GM12878 (cell line): Measurements from ENCODE around the gene ATP5ME. TPM values are rescaled to one million over a fixed set of nuclear protein-coding genes. Genes with fewer than 3 reads are reported as not detected.
"Not testable (repeated sequence)": the region's sequence is repeated elsewhere in the genome, so short reads cannot be mapped to it uniquely, and the experiment has no call there.

Source experiments
- ATAC-seq: fragments of 200-7000 bp; cut with Tn5 transposase; 3 replicates; pipeline ENCODE4 v1.9.1; 2020; ENCODE audit warnings: mild to moderate bottlenecking, moderate library complexity
- BruUV-seq: library from RNA; stranded (reverse); fragments of 400-500 nt; replicated peaks from 2 replicates; lab custom pipeline; 2021; lab: Mats Ljungman, UMichigan
- CTCF ChIA-PET: fragments of 300-600 bp; sonication (Branson Sonifier 250); formaldehyde crosslinking; extraction: SDS; loops from one replicate; lab custom pipeline; 2021; ENCODE audit warnings: inconsistent platforms; lab: Yijun Ruan, JAX
- POLR2A ChIA-PET: fragments of 350-600 bp; formaldehyde crosslinking; extraction: SDS; loops from one replicate; lab custom pipeline; 2021; ENCODE audit warnings: inconsistent platforms; lab: Charles Lee
- RAD21 ChIA-PET: fragments of 300-600 bp; sonication (Branson Sonifier 250); formaldehyde crosslinking; loops from one replicate; lab custom pipeline; 2023; ENCODE audit warnings: antibody characterized with exemption; ENCODE audit not compliant: unreplicated experiment; lab: Charles Lee
- SMC1A ChIA-PET: fragments of 300-600 bp; sonication (Branson Sonifier 250); formaldehyde crosslinking; loops from one replicate; lab custom pipeline; 2023; ENCODE audit not compliant: unreplicated experiment, uncharacterized antibody; lab: Charles Lee
- DNase-seq: peaks from one replicate; pipeline ENCODE4 v3.0.0-alpha.2; 2011; ENCODE audit warnings: low read depth, low spot score
- FAIRE-seq: peaks from 3 replicates; lab custom pipeline; 2011; peaks lifted over from hg19 to GRCh38; lab: Jason Lieb, UNC
- H2AFZ ChIP-seq: 2 replicates; pipeline ENCODE4 v1.6.0; 2011; ENCODE audit warnings: low read depth, low read length, control low read depth; ENCODE audit not compliant: control insufficient read depth
- H3K27ac ChIP-seq: 2 replicates; pipeline ENCODE4 v1.5.1; 2011; ENCODE audit warnings: control low read depth; ENCODE audit not compliant: control insufficient read depth, insufficient read depth
- H3K27me3 ChIP-seq, 2 experiments: replicated peaks in 1 of 2; 2 replicates each; pipeline versions ENCODE4 v1.6.0 to v1.6.1; 2011; ENCODE audit warnings: low read length in 1 of 2; ENCODE audit not compliant: control insufficient read depth in 2 of 2, insufficient read depth in 2 of 2
- H3K36me3 ChIP-seq, 2 experiments: 2 replicates each; pipeline ENCODE4 v1.5.1; 2011; ENCODE audit warnings: low read length in 1 of 2; ENCODE audit not compliant: control insufficient read depth in 2 of 2, insufficient read depth in 2 of 2
- H3K4me1 ChIP-seq: 2 replicates; pipeline ENCODE4 v1.6.1; 2011; ENCODE audit warnings: mild to moderate bottlenecking, low read length, moderate library complexity, mixed read lengths; ENCODE audit not compliant: control insufficient read depth, insufficient read depth
- H3K4me2 ChIP-seq: 2 replicates; pipeline ENCODE4 v1.6.0; 2011; ENCODE audit warnings: control low read depth; ENCODE audit not compliant: control insufficient read depth, insufficient read depth
- H3K4me3 ChIP-seq: fragments of 200-600 bp; sonication (generic); 2 replicates; pipeline ENCODE4 v1.5.1; 2016
- H3K79me2 ChIP-seq: 2 replicates; pipeline ENCODE4 v1.6.0; 2011; ENCODE audit warnings: low read length; ENCODE audit not compliant: control insufficient read depth, insufficient read depth
- H3K9ac ChIP-seq: 2 replicates; pipeline ENCODE4 v1.8.0; 2011; ENCODE audit warnings: low read length, control low read depth, mixed read lengths; ENCODE audit not compliant: control insufficient read depth, insufficient read depth
- H3K9me3 ChIP-seq: replicated peaks from 3 replicates; pipeline ENCODE4 v1.5.1; 2011; ENCODE audit warnings: mild to moderate bottlenecking, low read length; ENCODE audit not compliant: control insufficient read depth, insufficient read depth
- H4K20me1 ChIP-seq: 2 replicates; pipeline ENCODE4 v1.6.0; 2011; ENCODE audit not compliant: control insufficient read depth, insufficient read depth
- YY1 ChIP-seq: IDR thresholded peaks from 2 replicates; pipeline ENCODE4 v1.6.1; 2011; ENCODE audit warnings: low read depth, mild to moderate bottlenecking, low read length
- WGBS: methylation state at CpG from one replicate; pipeline ENCODE4 v1.1.6; 2016; ENCODE audit warnings: low lambda C conversion rate; ENCODE audit not compliant: insufficient replicate concordance, insufficient coverage; ENCODE audit errors: missing lambda C conversion rate; 5-methylcytosine and 5-hydroxymethylcytosine counted together
- in situ Hi-C: fragments of 300-500 bp; cut with MboI; formaldehyde crosslinking; loops from 9 replicates; pipeline ENCODE4 v1.14.3; 2018; ENCODE audit warnings: mixed read lengths
- intact Hi-C: fragments of 100-400 bp; cut with micrococcal nuclease; formaldehyde crosslinking; loops from one replicate; pipeline ENCODE4 v1.14.2; 2022; ENCODE audit not compliant: unreplicated experiment
- polyA plus RNA-seq, 11 experiments: library from polyadenylated mRNA; depleted of rRNA in 4 of 11; unstranded in 6 of 11; stranded (reverse) in 5 of 11; fragments of >200 nt; fragmentation: Nextera tagmentation in 4 of 11; fragmentation: Illumina TruSeq in 1 of 11; extraction: Ambion mirVana in 4 of 11; extraction: Trizol in 1 of 11; gene quantifications; 1 replicate in 1 of 11; 2 replicates in 10 of 11; pipeline versions ENCODE4 v1.2.1 to v1.2.3, GENCODE V29; 2011 to 2016; ENCODE audit warnings: inconsistent platforms in 2 of 11, missing spikeins in 2 of 11, low read depth in 1 of 11
- total RNA-seq, 4 experiments: library from RNA; depleted of rRNA in 3 of 4; stranded (reverse); fragments of >200 nt in 3 of 4; fragmentation: Illumina TruSeq in 1 of 4; extraction: Trizol in 1 of 4; gene quantifications; 2 replicates each; pipeline versions ENCODE4 v1.2.1 to v1.2.3, GENCODE V29; 2013 to 2021

Gene ATP5ME
- total and polyA plus RNA-seq, 10 of the 15 experiments (the other 5 are each of a cell fraction or from before 2014, with no cell fraction given) = 279 to 2,374 (median 509) TPM

DNA sequence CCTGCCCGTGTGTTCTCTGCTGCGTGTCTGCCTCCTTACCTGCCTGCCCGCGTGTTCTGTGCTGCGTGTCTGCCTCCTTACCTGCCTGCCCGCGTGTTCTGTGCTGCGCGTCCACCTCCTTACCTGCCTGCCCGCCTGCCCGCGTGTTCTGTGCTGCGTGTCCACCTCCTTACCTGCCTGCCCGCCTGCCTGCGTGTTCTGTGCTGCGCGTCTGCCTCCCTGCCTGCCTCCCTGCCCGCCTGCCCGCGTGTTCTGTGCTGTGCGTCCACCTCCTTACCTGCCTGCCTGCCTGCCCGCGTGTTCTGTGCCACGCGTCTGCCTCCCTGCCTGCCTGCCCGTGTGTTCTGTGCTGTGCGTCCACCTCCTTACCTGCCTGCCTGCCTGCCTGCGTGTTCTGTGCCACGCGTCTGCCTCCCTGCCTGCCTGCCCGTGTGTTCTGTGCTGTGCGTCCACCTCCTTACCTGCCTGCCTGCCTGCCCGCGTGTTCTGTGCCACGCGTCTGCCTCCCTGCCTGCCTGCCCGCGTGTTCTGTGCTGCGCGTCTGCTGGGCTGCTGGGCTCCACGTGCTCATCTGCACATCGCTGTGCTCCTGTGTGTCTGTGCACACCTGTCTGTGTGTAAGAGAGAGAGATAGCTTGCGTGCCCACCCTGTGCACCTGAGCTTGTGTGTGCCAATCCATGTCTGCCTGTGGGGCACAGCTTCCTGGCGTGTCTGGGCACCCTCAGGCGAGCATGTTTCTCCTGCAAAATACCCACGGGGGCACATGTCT is 38.8 kb downstream of the ATP5ME start:
- ATAC-seq, BruUV-seq, H3K4me1 ChIP-seq, POLR2A ChIA-PET, H3K4me2 ChIP-seq, H3K4me3 ChIP-seq, in situ Hi-C loops, RAD21 ChIA-PET, H3K27ac ChIP-seq, H3K9ac ChIP-seq, FAIRE-seq, SMC1A ChIA-PET, DNase-seq, intact Hi-C loops, H3K36me3 ChIP-seq, H3K27me3 ChIP-seq, H3K79me2 ChIP-seq, H4K20me1 ChIP-seq, CTCF ChIA-PET, H2AFZ ChIP-seq, H3K9me3 ChIP-seq: not testable (repeated sequence)
- 83% methylated on average over 33 of the region's 46 CpGs for WGBS

DNA sequence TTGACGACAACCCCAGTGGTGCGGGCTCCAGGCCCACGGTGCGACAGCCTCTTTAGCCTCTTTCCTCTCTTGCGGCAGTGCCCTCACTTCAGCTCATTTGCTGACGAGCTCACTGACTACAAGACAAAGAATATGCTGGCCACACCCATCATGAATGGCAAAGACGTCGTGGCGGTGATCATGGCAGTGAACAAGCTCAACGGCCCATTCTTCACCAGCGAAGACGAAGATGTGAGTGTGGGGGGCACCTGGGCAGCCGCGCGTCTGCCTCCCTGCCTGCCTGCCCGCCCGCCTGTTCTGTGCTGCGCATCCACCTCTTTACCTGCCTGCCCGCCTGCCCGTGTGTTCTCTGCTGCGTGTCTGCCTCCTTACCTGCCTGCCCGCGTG is 39.5 kb downstream of the ATP5ME start:
- H3K4me2 ChIP-seq = no peak overlapping the region
- DNase-seq (no peak), ATAC-seq (no peak), FAIRE-seq (no peak)
- in situ Hi-C loops = no loop called here
- CTCF ChIA-PET = no interaction called here
- H3K27me3 ChIP-seq = no peaks in the 10 kb centered on the region
- no peak for TF ChIP-seq YY1
- BruUV-seq = no TSS peak
- POLR2A ChIA-PET = no interaction called here
- H3K4me3 ChIP-seq = no peak overlapping the region
- H3K36me3 ChIP-seq = no peaks in the 10 kb centered on the region
- RAD21 ChIA-PET = no interaction called here
- H3K4me1 ChIP-seq = no peaks in the 10 kb centered on the region
- intact Hi-C loops = no loop called here
- SMC1A ChIA-PET = no interaction called here
- WGBS = 70% methylated on average over 23 of the region's 23 CpGs
- no peak overlapping the region for H3K27ac ChIP-seq
- peaks cover 3% of the 10 kb centered on the region; the same call in 2 of the 3 replicates for H3K9me3 ChIP-seq
- no peak overlapping the region for H3K9ac ChIP-seq
- H2AFZ ChIP-seq = no peak overlapping the region
- H3K79me2 ChIP-seq = no peaks in the 10 kb centered on the region
- H4K20me1 ChIP-seq = no peaks in the 10 kb centered on the region
